Smooth muscle cell (in vitro differentiated cells): ENCODE measurements around the gene VAV1. TPM values are rescaled to one million over a fixed set of nuclear protein-coding genes. Genes with fewer than 3 reads are reported as not detected.

Experiments
- DNase-seq: peaks from one replicate; lab custom pipeline; 2025; ENCODE audit not compliant: unreplicated experiment; lab: John Stamatoyannopoulos, UW
- H2AFZ ChIP-seq: fragments of 200-600 bp; sonication (generic); 2 replicates; pipeline ENCODE4 v1.6.0; 2016; ENCODE audit warnings: antibody characterized with exemption, low read depth, mild to moderate bottlenecking
- H3F3A ChIP-seq: fragments of 200-600 bp; sonication (generic); 2 replicates; pipeline ENCODE4 v1.6.0; 2017; ENCODE audit warnings: antibody characterized with exemption, low read depth
- H3K27ac ChIP-seq: fragments of 200-600 bp; sonication (generic); 2 replicates; pipeline ENCODE4 v1.5.1; 2016; ENCODE audit warnings: low read depth, mild to moderate bottlenecking
- H3K27me3 ChIP-seq: fragments of 200-600 bp; sonication (generic); 2 replicates; pipeline ENCODE4 v1.6.1; 2016; ENCODE audit warnings: low read depth, mild to moderate bottlenecking
- H3K36me3 ChIP-seq: fragments of 200-600 bp; sonication (generic); 2 replicates; pipeline ENCODE4 v1.5.1; 2016; ENCODE audit warnings: low read depth
- H3K4me1 ChIP-seq: fragments of 200-600 bp; sonication (generic); 2 replicates; pipeline ENCODE4 v1.5.1; 2016; ENCODE audit warnings: low read depth
- H3K4me2 ChIP-seq: fragments of 200-600 bp; sonication (generic); 2 replicates; pipeline ENCODE4 v1.6.0; 2016; ENCODE audit warnings: mild to moderate bottlenecking
- H3K4me3 ChIP-seq: fragments of 200-600 bp; sonication (generic); 2 replicates; pipeline ENCODE4 v1.5.1; 2016; ENCODE audit warnings: mild to moderate bottlenecking
- H3K79me2 ChIP-seq: fragments of 200-600 bp; sonication (generic); 2 replicates; pipeline ENCODE4 v1.6.0; 2016; ENCODE audit warnings: low read depth, mild to moderate bottlenecking
- H3K9ac ChIP-seq: fragments of 200-600 bp; sonication (generic); 2 replicates; pipeline ENCODE4 v1.6.0; 2016; ENCODE audit warnings: low read depth
- H3K9me3 ChIP-seq: fragments of 200-600 bp; sonication (generic); replicated peaks from 2 replicates; pipeline ENCODE4 v1.5.1; 2016; ENCODE audit warnings: low read depth
- H4K20me1 ChIP-seq: fragments of 200-600 bp; sonication (generic); 2 replicates; pipeline ENCODE4 v1.6.0; 2016; ENCODE audit warnings: low read depth
- WGBS: methylation state at CpG from one replicate; pipeline ENCODE4 v1.1.7; 2016; ENCODE audit warnings: low lambda C conversion rate; 5-methylcytosine and 5-hydroxymethylcytosine counted together
- polyA plus RNA-seq: library from polyadenylated mRNA; unstranded; fragments of >200 nt; fragmentation: Nextera tagmentation; extraction: Ambion mirVana; gene quantifications from 2 replicates; pipeline ENCODE4 v1.2.1, GENCODE V29; 2016
- total RNA-seq: library from RNA; depleted of rRNA; stranded (reverse); fragments of >200 nt; gene quantifications from 2 replicates; pipeline ENCODE4 v1.2.3, GENCODE V29; 2014
- TF ChIP-seq, protein P1 (sequence below): fragments of 200-600 bp; sonication (generic); IDR thresholded peaks from 2 replicates; pipeline ENCODE4 v1.5.1; 2017; ENCODE audit warnings: borderline replicate concordance, mild to moderate bottlenecking, antibody characterized with exemption; ENCODE audit not compliant: insufficient read depth, poor library complexity, severe bottlenecking

Gene VAV1, protein sequence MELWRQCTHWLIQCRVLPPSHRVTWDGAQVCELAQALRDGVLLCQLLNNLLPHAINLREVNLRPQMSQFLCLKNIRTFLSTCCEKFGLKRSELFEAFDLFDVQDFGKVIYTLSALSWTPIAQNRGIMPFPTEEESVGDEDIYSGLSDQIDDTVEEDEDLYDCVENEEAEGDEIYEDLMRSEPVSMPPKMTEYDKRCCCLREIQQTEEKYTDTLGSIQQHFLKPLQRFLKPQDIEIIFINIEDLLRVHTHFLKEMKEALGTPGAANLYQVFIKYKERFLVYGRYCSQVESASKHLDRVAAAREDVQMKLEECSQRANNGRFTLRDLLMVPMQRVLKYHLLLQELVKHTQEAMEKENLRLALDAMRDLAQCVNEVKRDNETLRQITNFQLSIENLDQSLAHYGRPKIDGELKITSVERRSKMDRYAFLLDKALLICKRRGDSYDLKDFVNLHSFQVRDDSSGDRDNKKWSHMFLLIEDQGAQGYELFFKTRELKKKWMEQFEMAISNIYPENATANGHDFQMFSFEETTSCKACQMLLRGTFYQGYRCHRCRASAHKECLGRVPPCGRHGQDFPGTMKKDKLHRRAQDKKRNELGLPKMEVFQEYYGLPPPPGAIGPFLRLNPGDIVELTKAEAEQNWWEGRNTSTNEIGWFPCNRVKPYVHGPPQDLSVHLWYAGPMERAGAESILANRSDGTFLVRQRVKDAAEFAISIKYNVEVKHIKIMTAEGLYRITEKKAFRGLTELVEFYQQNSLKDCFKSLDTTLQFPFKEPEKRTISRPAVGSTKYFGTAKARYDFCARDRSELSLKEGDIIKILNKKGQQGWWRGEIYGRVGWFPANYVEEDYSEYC
- total RNA-seq: not detected in 2 replicates
- not detected in 2 replicates for polyA plus RNA-seq

DNA sequence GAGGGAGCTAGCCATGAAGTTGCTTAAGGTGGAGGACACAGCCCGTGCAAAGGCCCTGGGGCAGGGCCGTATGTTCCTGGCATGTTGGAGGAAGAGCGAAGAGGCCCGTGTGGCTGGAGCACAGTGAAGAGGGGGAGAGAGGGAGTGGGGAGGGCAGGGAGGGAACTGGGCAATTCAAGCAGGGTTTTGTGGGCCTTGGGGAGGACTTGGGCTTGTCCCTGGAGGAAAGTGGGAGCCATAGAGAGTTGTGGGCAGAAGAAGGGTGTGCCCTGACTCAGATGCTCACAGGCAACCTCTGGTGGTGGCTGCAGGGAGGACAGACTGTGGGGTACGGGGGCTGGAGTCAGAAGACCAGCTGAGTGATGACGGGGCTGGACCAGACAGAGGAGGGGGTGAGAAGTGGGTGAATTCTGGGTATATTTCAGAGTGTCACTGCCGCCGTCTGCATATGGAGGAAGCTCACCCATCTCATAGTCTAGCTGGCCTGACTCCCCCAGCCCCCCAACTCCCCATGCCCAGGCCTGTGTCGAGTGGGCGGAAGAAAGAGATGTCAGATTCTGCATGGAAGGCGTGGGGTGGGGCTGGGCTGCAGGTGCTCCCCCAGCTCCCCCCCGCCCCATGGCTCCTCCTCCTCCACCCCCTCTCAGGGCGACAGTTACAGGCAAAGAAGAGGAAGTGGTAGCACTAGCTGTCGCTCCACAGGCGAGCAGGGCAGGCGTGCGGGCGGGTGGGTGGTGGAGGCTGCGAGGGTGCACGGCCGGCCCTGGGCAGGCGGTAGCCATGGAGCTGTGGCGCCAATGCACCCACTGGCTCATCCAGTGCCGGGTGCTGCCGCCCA is at the start of gene VAV1:
Gene VAV1, plus strand, starts transcription at position 681 of the 838 bp plus-strand sequence. Its CDS starts 100 bp downstream, at position 781.
- TF ChIP-seq, protein P1, sequence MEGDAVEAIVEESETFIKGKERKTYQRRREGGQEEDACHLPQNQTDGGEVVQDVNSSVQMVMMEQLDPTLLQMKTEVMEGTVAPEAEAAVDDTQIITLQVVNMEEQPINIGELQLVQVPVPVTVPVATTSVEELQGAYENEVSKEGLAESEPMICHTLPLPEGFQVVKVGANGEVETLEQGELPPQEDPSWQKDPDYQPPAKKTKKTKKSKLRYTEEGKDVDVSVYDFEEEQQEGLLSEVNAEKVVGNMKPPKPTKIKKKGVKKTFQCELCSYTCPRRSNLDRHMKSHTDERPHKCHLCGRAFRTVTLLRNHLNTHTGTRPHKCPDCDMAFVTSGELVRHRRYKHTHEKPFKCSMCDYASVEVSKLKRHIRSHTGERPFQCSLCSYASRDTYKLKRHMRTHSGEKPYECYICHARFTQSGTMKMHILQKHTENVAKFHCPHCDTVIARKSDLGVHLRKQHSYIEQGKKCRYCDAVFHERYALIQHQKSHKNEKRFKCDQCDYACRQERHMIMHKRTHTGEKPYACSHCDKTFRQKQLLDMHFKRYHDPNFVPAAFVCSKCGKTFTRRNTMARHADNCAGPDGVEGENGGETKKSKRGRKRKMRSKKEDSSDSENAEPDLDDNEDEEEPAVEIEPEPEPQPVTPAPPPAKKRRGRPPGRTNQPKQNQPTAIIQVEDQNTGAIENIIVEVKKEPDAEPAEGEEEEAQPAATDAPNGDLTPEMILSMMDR: no peak
- no peak within 1 kb of the TSS for H3K4me2 ChIP-seq
- no peaks in the 10 kb centered on the region for H3K79me2 ChIP-seq
- no peaks in the 10 kb centered on the region for H3K36me3 ChIP-seq
- H3K4me3 ChIP-seq: no peak within 1 kb of the TSS
- no peaks in the 10 kb centered on the region for H3K4me1 ChIP-seq
- H3F3A ChIP-seq: no peaks in the 10 kb centered on the region
- no peaks in the 10 kb centered on the region for H3K27me3 ChIP-seq
- no peak within 1 kb of the TSS for H3K9ac ChIP-seq
- no peaks in the 10 kb centered on the region for H4K20me1 ChIP-seq
- H3K9me3 ChIP-seq: no peaks in the 10 kb centered on the region
- 86% methylated on average over 12 of the region's 25 CpGs for WGBS
- H2AFZ ChIP-seq: no peak within 1 kb of the TSS
- H3K27ac ChIP-seq: no peak within 1 kb of the TSS
- no peak for DNase-seq

DNA sequence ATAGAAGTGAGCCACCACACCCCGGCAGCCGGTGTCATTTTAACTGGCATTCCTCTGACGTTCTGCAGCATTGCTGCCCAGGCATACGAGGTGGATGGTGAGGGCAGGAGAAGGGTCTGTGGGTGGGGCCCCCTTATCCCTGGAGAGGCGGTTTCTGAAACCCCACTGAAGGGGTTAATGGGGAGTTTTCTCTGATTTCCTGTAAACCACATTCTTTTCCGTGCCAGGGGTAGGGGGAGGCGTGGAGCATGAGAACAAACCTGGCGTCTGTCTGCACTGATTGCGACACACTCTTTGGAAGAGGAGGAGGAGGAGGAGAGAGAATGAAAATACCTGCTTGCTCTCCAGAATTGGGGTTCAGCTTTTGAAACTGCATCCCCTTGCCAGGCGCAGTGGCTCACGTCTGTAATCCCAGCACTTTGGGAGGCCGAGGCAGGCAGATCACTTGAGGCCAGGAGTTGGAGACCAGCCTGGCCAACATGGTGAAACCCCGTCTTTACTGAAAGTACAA is 49.3 kb upstream of the VAV1 start:
- H2AFZ ChIP-seq: no peak overlapping the region
- no peak overlapping the region for H3K27ac ChIP-seq

DNA sequence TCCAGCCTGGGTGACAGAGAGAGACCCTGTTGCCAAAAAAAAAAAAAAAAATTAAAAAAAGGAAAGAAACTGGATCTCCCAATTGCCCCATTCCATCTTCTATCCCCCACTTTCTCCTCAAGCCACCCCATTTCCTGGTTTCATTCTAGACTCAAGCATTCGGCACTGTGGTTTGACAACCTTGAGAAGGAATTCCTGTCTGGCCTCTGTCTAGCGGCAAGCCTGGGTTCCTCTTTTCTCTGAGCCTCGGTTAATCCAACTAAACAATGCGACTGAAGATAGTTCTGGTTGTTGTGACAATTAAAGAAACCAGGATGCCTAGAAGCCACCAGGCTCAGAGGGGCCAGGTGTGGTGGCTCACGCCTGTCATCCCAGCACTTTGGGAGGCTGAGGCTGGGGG is 48.8 kb upstream of the VAV1 start:
- Histone ChIP-seq H4K20me1 (no peaks in the 10 kb centered on the region), H3K9me3 (no peaks in the 10 kb centered on the region), H3K27ac (no peak overlapping the region), H3F3A (no peaks in the 10 kb centered on the region), H3K4me3 (no peak overlapping the region), H3K27me3 (no peaks in the 10 kb centered on the region), H3K4me2 (no peak overlapping the region), H3K36me3 (no peaks in the 10 kb centered on the region), H3K9ac (no peak overlapping the region), H2AFZ (no peak overlapping the region), H3K79me2 (no peaks in the 10 kb centered on the region), H3K4me1 (no peaks in the 10 kb centered on the region)
- DNase-seq: no peak
- TF ChIP-seq, protein P1: no peak
- WGBS: 57% methylated on average over 5 of the region's 5 CpGs

More for the DNA sequence above, 49.3 kb upstream of the VAV1 start:
- WGBS: 41% methylated on average over 13 of the region's 13 CpGs
- TF ChIP-seq, protein P1: no peak
- Histone ChIP-seq H3K79me2 (no peaks in the 10 kb centered on the region), H3F3A (no peaks in the 10 kb centered on the region), H3K36me3 (no peaks in the 10 kb centered on the region), H3K4me3 (no peak overlapping the region), H3K4me1 (no peaks in the 10 kb centered on the region), H4K20me1 (no peaks in the 10 kb centered on the region), H3K9ac (no peak overlapping the region), H3K27me3 (no peaks in the 10 kb centered on the region), H3K4me2 (no peak overlapping the region), H3K9me3 (no peaks in the 10 kb centered on the region)
- no peak for DNase-seq
